Cardiac septum (tissue), 1 donor: ENCODE measurements around the gene LRP2BP. TPM values are rescaled to one million over a fixed set of nuclear protein-coding genes. Genes with fewer than 3 reads are reported as not detected.
"Not testable (repeated sequence)": the region's sequence is repeated elsewhere in the genome, so short reads cannot be mapped to it uniquely, and the experiment has no call there.

Experiments
- DNase-seq: peaks from one replicate; pipeline ENCODE4 v3.0.0-alpha.2; 2020; ENCODE audit warnings: low spot score
- intact Hi-C: fragments of 100-400 bp; cut with DNase I; formaldehyde crosslinking; loops from one replicate; pipeline ENCODE4 v1.14.0; 2022
- total RNA-seq: library from RNA; stranded (reverse); fragmentation: NEBNext Ultra II Directional; extraction: Animal tissue kit (Norgen Biotek cat#: 25700); gene quantifications from one replicate; pipeline ENCODE4 v1.2.1, GENCODE V29; 2021
- donor health status: DM: no; HTN: no; CAD: no.

The LRP2BP gene
- total RNA-seq, 1 donor from 2014 or later, result 1.5 TPM

DNA sequence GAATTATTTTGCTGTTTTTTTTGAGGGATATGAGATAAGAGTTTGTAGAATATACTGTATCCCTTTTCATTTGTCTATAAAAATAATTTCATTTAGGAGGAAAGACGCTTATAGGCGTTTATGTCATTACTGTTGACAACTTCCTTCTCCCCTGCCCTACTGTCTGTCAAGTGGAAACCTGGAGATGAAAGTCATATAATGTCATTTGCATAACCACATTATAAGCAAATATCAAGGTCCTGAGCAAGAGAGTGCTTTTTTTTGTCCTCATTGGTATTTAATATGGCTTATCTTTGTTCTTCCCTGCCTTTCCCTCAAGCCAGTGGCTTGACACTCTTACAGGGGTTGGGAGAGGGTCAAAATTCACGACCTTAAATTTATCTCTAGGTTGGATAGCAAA lies 55.8 kb downstream of the LRP2BP start:
- intact Hi-C loops, result no loop called here
- DNase-seq, result no peak

DNA sequence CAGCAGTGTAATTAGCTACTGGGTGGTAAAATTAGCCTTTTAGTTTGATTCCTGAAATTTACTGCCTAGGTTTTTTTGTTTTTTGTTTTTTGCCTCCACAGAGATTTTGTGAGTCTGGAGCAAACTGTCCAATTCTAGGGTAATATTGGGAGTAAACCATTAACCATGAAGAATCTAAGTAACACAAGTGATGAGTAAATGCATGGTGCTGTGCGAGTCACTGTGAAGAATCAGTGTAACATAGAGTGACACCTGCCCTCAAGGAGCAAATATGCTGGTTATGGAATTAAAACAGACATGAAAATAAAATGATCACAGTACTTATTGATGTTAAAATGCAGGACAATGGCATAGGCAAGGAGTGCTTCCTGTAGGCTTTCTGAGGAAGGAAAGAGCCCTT lies 60.1 kb downstream of the LRP2BP start:
- intact Hi-C loops, result no loop called here
- no peak for DNase-seq

DNA sequence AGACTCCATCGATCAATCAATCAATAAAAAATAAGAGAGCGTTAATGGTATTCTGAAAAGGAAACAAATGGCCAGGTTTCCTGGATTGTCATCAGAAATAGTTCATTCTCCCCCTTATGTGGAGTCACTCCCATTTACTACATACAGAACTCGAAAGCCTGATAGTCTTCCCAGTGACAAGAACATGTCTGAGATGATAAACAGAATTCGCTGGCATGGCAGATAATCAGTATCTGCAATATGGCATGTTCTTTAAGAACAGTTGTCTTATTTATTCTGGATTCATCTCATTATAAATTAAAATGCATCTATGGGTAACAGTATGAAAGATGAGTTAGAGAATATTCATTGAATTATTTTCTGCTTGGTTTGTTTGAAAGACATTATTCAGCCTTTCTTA lies 61.4 kb downstream of the LRP2BP start:
- intact Hi-C loops, result no loop called here
- no peak for DNase-seq

DNA sequence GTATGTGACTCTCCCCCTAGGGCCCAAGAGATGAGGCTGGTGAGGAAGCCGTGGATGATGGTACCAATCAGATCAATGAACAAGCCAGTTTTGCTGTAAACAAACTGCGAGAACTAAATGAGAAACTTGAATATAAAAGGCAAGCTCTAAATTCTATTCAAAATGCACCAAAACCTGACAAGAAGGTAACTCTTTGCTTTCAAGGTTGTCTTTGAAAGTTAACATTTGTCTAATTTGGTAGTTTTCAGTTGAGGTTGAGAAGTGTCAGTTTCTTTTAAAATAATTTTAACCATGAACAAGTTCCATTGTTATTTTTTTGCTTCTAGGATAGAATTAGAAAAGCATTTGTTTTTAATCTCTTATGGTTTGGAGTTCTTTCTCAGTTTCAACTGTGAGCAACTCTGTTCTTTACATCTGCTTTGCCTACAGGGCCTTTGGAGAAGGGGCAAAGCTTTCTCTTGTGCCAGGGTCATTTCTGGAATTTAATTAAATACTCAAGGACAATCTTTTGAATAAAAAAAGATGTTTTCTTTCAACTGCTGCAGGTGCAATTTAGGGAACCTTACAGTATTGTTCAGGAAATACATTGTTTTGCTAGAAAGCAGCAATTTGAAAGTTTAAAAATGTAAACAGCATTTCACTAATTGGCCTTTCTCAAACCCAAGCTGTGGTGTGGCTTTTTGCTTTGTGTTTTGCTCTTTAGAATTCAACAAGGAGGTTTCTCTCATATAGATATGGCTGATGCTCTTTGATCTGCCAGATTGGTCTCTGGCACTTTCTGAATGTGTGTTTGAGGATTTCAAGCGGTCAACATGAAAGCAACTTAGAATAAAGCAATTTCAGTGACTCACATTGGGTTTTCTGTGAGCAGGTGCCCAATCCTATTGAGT lies 62.9 kb downstream of the LRP2BP start:
- no peak for DNase-seq
- intact Hi-C loops, result no loop called here

DNA sequence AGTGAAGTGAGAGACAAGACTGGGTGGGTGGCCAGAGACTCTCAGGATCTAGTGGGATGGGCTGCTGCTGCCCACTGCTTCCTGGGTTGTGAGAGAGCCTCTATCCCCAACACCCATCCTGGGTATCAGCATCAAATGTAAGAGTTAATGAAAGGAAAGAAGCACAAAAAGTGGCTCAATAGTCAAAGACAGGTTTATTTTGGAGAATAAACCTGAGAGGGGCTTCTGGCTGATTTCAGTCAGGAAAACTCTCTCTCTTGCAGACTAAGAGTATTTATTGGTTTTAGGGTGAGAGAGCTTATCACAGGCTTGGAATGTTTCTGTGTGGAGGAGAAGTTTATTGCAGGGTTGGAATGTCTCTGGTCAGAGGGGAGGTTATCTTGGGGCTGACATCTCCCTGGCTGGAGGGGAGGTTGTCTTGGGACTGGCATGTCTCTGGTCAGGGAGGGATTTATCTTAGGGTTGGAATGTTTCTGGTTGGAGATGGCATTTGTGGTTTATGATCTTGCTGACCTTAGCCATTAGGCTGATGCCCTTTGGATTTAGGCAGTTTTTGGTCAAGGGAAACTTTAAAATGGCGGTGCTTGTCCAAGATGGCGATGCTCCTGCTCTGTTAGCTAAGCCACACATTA lies 65.7 kb downstream of the LRP2BP start:
- DNase-seq, intact Hi-C loops: not testable (repeated sequence)

DNA sequence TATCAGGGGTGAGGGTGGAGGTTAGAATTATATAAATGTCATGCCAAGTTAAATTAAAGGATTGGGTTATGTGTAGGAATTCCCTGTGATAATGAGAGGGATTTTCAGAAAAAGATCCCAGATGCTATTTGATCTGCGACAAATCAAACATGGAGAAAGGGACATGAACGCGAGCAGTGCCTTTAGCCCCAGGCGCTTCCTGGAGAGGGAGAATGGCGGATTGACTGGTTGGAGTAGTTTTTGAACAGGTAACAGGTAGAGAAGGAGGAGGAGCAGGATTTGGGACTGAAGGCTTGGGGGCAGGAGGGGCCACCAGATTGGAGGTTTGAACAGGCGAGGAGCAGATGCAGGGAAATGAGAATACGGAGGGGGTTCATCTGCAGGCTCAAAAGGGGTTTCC lies 67.1 kb downstream of the LRP2BP start:
- DNase-seq, result no peak
- intact Hi-C loops, result no loop called here

DNA sequence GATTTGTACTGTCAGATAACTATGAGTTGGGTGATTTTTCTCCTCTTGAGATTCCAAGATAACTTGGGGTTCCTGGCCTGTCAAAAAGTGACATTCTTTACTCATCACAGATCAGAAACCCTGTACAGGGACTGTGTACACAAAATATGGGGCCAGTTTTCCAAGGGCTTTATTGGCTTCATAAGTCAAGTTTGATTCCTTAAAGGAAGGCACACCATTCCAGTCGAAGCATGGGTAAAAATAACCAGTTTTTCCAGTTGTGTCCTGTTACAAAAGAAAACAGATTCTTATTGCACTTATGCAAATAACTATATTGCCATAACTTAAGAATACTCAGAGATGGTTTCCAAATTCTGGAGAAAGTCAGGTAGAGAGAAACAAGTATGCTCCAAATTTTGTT lies 70.0 kb downstream of the LRP2BP start:
- DNase-seq, intact Hi-C loops: not testable (repeated sequence)

DNA sequence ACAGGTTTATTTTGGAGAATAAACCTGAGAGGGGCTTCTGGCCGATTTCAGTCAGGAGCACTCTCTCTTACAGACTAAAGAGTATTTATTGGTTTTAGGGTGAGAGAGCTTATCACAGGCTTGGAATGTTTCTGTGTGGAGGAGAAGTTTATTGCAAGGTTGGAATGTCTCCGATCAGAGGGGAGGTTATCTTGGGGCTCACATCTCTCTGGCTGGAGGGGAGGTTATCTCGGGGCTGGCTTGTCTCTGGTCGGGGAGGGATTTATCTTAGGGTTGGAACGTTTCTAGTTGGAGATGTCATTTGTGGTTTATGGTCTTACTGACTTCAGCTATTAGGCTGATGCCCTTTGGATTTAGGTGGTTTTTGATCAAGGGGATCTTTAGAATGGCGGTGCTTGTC lies 71.4 kb downstream of the LRP2BP start:
- DNase-seq, intact Hi-C loops: not testable (repeated sequence)

DNA sequence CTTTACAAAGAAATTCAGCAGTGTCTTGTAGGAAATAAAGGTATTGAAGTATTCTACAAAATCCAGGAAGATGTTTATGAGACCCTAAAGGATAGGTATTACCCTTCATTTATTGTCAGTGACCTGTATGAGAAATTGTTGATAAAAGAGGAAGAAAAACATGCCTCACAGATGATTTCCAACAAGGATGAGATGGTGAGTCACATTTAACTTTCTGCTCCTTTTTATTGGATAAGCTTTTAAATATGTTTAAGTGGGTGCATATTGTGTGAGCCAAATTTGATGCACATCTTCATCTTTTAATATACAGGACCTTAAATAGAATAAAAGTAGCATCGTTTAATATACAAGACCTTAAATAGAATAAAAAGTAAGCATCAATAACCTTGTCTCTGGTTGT lies 72.1 kb downstream of the LRP2BP start:
- intact Hi-C loops, result no loop called here
- no peak for DNase-seq

DNA sequence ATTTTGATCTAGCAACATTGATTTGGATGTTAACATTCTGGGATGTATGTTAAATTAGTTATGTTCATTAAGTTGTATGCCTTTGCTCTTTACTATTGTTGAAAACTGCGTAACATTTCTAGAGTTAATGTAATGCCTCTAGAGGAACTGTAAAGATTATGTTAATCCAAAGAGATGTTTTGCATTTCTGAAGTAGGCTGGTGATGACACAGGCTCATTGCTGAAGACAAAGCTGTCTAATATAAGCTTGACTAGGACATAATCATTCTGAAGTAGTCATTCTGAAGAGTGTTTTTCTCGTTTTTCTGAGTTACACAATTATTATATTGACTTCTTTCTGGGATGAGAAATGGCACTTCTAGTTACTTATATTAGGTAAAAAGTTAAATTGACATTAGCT lies 72.9 kb downstream of the LRP2BP start:
- no peak for DNase-seq
- intact Hi-C loops, result no loop called here

DNA sequence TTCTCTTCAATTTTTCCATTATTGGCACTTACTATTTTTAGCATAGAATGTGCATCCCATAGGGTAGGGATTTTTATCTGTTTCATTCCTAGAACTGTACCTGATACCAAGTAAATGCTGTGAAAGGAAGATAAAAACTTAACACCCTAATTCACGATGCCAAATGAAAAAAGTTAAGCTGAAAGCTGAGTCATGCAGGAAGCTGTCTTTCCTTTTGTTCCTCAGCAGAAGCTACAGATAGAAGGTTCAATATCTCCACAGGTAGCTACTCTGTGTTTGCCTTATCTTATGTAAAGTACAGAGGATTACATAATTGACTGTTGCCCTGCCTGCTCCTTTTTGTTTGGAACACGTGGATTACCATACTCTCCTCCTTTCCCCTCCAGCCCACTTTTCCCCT lies 77.0 kb downstream of the LRP2BP start:
- no peak for DNase-seq
- intact Hi-C loops, result no loop called here

DNA sequence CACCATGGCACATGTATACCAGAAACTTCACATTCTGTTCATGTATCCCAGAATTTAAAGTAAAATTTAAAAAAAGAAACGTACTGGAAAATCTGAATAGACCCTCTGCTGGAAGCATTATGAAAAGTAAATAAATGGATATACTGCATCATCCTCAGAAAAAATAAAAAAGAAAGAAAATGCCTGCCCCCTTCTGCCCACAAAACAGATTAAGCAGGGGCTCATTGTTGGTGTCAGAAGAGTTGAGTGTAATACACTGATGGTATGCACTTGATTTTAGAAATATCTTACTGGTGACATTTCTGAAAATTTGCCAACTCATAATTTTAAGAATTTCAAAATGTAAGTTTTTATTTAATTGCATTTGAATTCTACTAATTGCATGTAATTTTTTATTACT lies 77.8 kb downstream of the LRP2BP start:
- intact Hi-C loops, result no loop called here
- DNase-seq, result no peak

DNA sequence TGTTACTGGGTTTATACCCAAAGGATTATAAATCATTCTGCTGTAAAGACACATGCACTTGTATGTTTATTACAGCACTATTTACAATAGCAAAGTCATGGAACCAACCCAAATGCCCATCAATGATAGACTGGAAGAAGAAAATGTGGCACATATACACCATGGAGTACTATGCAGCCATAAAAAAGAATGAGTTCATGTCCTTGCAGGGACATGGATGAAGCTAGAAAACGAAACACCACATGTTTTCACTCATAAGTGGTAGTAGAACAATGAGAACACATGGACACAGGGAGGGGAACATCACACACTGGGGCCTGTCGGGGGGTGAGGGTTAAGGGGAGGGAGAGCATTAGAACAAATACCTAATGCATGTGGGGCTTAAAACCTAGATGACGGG lies 78.3 kb downstream of the LRP2BP start:
- DNase-seq, intact Hi-C loops: not testable (repeated sequence)

Other genes with a start within 250 kb of the LRP2BP start
- 14.9 TPM for gene CFAP97, start 191.9 kb downstream of the LRP2BP start, total RNA-seq
- 10.5 TPM for gene SNX25, start 186.3 kb downstream of the LRP2BP start, total RNA-seq
- 10.2 TPM for gene ANKRD37, start 917 bp upstream of the LRP2BP start, total RNA-seq
- 38.8 TPM for gene UFSP2, start 30.0 kb upstream of the LRP2BP start, total RNA-seq
- 0.67 TPM for gene CCDC110, start 75.8 kb upstream of the LRP2BP start, total RNA-seq
- 265 TPM for gene PDLIM3, start 139.6 kb upstream of the LRP2BP start, total RNA-seq